Stimulated activated CD8-positive, alpha-beta memory T cell treated with anti-CD3 and anti-CD28 coated beads, Interleukin-4, amount 100 ng/mL, for 1 hour (primary cell): Measurements from ENCODE around the gene HOXA6.
A peak's percentile ranks its signal among the peaks of the same experiment; 100 is the strongest.

Source experiments
- DNase-seq, 2 donors: peaks; one replicate each; pipeline ENCODE4 v3.0.0-alpha.2; 2020; ENCODE audit warnings: low read depth in 2 of 2, low spot score in 1 of 2

Gene HOXA6

GRCh38 chr7:27151931-27152815 is 4.6 kb upstream of the HOXA6 start, which contains the start of gene HOXA3:
Gene HOXA3 (minus strand): TSS chr7:27152583. CDS start chr7:27110640, 41,943 bp downstream.
- DNase-seq: no peak

GRCh38 chr7:27151341-27151930 is 3.9 kb upstream of the HOXA6 start:
- DNase-seq: no peak

DNA sequence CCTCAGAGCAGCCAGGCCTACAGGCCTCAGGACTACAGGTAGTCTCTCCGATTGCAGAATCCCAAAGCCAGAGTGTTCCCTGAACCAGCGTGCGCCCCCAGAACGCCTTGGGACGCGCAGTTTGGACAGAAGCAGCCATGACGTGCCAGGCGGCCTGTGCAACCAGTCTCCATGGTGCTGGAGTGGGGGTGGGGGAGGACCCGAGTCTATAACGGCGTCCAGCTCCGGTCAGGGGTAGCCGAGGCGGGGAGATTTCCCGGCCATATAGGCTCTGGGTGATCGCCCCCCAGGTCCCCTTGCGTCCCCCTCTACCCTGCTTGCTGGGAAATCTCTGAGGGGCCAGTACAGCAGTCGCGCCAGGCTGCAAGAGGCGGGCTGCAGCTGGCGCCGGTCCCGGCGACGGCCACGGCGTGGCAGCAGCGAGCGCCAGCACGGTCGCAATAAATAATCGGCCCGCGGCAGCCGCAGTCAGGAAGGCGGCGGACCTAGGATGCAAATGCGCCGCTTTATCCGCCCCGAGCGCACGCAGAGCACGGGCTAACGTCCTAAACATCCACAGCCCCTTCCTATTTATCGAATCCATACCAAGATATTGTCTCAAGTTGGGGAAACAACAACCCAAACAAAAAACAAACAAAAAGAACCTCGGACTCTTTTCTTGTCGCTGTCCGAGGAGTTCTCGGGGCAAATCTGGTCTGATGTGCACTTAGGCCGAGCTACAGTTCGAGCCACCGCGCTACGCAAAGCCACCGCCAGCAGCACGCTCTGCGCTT is 3.2 kb upstream of the HOXA6 start:
- peak in 1 of 2 donors; percentile 39 for DNase-seq

- DNase-seq: no peak
Measured at GRCh38 chr7:27149842-27150567, 2.4 kb upstream of the HOXA6 start.

DNA sequence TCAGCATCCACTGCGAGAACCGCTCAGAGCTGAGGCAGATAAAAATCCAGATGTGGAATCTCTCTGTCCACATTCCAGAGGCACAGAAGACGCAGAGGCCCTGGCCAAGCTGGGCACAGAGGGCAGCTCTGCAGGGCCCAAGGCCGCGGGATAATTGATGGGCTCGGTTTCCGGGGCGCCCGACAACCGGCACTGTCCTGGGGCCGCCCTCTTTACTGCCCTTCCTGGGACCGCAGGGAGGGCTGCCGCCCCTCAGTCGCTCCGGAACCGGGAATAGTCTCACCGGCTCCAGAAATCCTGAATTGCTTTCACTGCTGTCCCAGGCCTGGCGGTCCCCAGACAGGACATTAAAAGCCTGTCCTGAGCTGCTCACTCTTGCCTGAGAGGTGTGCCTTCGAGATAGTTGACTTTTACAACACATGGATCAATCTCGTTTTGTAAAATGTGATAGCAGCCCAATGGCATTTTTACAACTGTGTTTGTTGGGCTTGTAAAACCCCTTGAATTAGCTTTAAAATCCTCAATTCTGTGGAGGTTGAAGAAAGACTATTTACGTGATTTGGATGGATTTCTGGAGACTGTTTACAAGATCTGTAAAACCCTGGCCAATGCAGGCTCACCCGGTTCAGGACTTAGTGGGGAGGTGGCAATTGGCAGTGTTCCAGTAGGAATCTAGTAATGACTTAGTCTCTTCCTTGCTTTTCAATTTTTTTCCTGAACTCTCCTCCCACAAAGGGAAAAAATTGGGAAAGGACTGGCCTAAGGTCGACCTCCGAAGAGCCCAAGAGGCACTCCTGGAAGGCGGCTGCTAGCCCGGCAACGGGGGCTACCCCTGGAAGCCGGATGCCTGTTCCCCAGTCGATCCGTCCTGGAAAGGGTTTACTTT is 1.4 kb upstream of the HOXA6 start:
- no peak for DNase-seq

DNA sequence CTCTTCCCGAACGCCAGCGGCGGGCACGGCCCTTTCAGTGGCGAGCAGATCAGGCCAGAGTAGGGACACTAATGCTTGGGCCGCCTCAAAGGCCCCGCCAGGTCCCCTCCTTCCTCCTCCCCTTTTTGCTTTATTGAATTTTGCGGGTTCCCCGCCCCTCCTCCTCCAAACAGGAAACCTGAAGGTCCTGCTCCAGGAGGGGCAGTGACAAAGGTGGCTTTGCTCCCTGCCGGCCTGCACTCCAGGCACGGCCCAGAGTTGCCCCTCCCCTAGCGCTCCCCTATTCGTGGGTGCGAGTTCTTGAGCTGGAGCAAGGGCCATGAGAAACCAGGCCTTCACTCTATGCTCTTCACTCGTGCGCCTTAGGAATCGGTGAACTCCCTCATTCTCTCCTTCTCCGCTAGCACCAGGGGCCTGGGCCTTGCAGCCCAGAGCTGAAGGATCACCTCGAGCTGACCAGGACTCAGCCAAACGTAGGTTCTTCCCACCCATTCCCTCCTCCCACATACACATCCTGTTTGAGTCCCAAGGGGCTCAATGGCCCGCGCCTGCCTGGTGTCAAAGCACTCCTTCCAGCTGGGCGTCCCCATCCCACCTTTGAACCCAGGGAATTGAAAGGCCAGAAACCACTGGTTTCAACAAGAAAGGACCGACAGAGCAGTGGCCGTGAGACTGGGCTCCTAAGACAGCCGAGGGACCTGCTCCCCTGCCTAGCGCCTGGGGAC is 619 bp upstream of the HOXA6 start:
- no peak for DNase-seq

DNA sequence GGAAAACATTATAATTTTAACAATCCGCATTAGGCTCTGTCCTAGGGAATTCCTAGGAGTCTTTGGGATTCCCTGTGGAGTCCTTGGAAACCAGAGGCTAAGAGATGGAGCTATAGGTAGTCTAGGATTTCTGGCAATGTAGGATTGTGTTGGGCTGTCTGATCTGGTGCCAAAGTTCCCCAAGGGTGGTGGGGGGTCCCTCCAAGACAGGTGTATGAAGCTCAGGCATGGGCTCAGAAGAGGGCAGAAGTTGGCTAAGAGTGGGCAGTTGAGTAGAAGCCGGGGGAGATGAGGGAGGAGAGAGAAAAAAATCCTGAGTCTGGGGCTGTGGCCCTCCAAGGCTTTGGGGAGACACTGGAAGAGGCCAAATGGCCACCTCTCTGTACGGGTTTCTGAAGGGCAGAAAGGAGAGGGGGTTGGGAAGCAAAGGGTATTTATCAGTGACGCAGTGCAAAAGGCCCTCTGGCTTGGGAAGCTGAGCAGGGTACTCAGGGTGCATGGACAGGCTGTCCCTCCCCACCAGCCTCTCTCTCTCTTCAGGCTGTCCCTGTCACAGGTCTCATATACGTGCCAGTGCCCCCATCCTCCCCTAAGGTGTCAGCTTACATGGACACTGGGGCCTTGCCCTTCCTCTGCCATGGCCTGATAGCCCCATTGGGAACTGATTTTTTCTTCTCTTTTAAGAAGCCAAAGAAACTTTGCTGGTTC is 929 bp downstream of the HOXA6 start:
- no peak for DNase-seq

DNA sequence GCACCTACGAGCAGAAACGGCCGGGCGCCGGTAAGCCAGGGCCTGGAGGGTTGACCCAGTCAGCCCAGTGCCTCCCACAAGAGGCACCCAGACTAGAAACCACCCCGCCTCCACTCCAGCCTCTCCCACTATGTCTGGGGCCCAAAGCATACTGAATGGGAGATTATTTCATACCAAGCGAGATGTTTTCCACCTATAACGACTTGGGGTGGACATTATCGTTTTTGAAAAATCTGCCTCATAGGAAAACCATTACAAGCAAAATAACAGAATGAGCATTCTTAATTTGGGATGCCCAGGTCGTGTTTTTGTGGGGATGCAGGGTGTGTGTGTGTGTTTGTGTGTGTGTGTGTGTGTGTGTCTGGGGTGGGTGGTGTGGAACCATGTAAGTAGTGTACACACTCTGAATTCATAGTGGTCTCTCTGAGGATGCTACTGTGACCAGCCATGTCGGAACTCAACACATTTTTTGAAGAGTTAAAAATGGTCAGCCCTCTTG is 1.6 kb downstream of the HOXA6 start:
- no peak for DNase-seq

DNA sequence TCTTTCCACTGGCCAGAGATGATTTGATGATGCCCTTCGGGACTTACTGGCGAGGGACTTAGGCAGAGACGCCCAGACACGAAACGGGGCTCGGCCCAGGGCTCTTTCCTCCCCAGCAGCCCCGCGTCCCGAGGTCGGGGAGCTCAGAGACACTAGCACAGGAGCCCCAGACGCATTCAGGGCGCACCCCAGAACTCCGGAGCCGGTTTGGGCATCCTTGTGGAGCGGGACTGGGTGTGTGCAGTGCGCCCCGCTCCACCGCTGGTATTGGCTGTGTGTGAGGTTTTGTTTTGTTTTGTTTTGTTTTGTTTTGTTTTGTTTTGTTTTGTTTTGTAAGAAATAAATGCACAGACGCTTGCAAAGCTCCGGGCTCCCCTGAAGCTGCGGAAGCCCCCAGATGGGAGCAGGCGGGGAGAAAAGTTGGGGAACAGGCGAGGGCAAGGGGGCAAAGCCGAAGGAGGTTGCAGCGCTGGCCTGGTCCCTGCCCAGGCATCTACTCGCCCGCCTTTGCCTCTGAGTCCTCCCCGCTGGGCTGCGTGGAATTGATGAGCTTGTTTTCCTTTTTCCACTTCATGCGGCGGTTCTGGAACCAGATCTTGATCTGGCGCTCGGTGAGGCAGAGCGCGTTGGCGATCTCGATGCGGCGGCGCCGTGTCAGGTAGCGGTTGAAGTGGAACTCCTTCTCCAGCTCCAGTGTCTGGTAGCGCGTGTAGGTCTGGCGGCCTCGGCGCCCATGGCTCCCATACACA is 2.2 kb downstream of the HOXA6 start:
- no peak for DNase-seq

- DNase-seq: no peak
Measured at GRCh38 chr7:27144781-27145164, 2.8 kb downstream of the HOXA6 start.

DNA sequence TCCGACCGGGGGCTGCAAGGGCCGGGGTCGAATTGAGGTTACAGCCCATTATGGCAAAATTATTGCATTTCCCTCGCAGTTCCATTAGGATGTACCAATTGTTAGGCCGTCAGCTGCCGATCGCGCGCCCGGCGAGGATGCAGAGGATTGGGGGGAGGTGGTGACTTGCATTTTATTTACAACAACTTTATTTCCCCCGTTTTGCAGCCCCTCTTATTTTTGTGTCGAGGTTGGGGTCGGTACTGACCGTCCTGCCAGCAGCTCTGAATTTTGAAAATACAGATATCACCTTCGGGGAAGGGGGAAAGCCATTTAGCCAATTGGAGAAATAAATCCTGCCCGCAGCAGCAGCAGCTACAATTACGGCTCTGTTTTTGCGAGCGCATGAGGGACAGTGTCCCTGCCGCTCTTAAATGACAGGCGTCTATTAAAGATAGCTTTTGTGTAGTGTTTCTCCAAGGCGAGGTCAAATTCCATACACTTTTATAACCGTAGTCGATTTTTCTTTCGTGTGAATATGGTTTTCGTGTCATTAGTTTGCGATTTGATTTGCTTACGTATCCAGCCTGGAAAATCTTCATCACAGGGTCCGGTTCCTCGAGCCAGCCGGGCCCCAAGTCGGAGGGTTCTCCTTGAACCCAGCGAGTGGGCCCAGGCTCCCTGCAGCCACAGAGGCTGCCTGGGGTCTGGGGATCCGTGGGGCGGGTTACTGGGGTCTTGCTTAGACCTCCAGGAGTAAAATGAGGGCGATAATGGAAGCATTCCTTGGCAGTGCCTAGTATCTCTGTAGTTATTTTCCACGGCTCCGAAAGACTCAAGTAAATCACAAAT is 3.4 kb downstream of the HOXA6 start:
- no peak for DNase-seq

DNA sequence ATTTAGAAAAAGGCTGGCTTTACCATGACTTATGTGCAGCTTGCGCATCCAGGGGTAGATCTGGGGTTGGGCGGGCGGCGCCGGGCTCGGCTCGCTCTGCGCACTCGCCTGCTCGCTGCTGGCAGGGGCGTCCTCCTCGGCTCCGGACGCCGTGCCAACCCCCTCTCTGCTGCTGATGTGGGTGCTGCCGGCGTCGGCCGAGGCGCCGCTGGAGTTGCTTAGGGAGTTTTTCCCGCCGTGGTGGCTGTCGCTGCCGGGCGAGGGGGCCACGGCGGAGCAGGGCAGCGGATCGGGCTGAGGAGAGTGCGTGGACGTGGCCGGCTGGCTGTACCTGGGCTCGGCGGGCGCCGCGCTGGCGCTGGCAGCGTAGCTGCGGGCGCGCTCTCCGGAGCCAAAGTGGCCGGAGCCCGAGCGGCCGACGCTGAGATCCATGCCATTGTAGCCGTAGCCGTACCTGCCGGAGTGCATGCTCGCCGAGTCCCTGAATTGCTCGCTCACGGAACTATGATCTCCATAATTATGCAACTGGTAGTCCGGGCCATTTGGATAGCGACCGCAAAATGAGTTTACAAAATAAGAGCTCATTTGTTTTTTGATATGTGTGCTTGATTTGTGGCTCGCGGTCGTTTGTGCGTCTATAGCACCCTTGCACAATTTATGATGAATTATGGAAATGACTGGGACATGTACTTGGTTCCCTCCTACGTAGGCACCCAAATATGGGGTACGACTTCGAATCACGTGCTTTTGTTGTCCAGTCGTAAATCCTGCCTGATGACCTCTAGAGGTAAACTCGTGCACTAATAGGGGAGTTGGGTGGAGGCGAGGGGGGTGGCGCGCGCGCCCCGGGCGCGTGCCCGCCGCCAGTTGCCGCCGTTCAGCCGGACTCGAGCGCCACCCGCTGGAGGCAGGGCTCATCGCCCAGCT is 4.3 kb downstream of the HOXA6 start, which contains the start of gene HOXA5:
HOXA5 (minus strand) TSS at position 659 of the 927 bp plus-strand sequence; CDS start at position 585, 74 bp downstream.
- no peak for DNase-seq

DNA sequence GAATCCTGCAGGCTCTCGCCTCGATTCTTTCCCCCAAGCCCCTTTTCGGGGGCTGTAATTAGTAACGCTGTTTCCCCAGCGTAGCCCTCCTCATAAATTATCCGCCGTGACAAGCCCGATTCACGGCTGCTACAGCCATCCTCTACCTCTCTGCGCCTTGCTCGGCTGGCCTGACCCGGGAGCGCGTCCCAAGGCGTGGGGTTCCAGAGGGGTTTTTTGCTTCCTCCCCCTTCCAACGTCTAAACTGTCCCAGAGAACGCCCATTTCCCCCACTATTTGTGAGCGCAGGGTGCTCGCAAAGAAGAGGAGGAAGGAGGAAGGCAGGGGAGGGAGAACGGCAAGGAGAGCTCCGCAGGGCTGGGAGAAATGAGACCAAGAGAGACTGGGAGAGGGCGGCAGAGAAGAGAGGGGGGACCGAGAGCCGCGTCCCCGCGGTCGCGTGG is 5.0 kb downstream of the HOXA6 start:
- no peak for DNase-seq

GRCh38 chr7:27141923-27142579 is 5.5 kb downstream of the HOXA6 start:
- no peak for DNase-seq
